HepG2 (cell line): ENCODE results near the gene UBE2I. TPM values are rescaled to one million over a fixed set of nuclear protein-coding genes. Genes with fewer than 3 reads are reported as not detected.

ENCODE experiments used
- ATAC-seq: fragments of 200-7000 bp; cut with Tn5 transposase; 3 replicates; pipeline ENCODE4 v1.9.1; 2020; ENCODE audit warnings: mild to moderate bottlenecking, moderate library complexity
- BruUV-seq: library from RNA; stranded (reverse); fragments of 400-500 nt; replicated peaks from 2 replicates; lab custom pipeline; 2021; lab: Mats Ljungman, UMichigan
- CTCF ChIA-PET: fragments of 300-600 bp; formaldehyde crosslinking; extraction: SDS; loops from one replicate; lab custom pipeline; 2021; ENCODE audit warnings: low total read pairs, inconsistent platforms, low intra/inter-chr PET ratio; lab: Yijun Ruan, JAX
- POLR2A ChIA-PET: fragments of 350-600 bp; sonication (Branson Sonifier 250); formaldehyde crosslinking; loops from one replicate; lab custom pipeline; 2020; ENCODE audit warnings: antibody characterized with exemption, inconsistent platforms; lab: Yijun Ruan, JAX
- DNase-seq: peaks from one replicate; pipeline ENCODE4 v3.0.0-alpha.2; 2015; ENCODE audit warnings: low spot score
- FAIRE-seq: peaks from 3 replicates; lab custom pipeline; 2011; peaks lifted over from hg19 to GRCh38; lab: Jason Lieb, UNC
- H2AFZ ChIP-seq: one replicate; pipeline ENCODE4 v1.6.1; 2011; ENCODE audit warnings: low read length, inconsistent platforms
- H3K27ac ChIP-seq: fragments of 300-600 bp; 3 replicates; pipeline ENCODE4 v1.8.0; 2011; ENCODE audit warnings: mixed run types, mild to moderate bottlenecking, mixed read lengths, low read length, inconsistent platforms; ENCODE audit not compliant: insufficient read depth; ENCODE audit errors: extremely low read length
- H3K27me3 ChIP-seq, 2 experiments: fragments of 200-600 bp in 1 of 2; 2 replicates in 1 of 2; 3 replicates in 1 of 2; pipeline versions ENCODE4 v1.6.0 to v1.8.0; 2011; ENCODE audit warnings: low read length in 2 of 2, mild to moderate bottlenecking in 2 of 2, moderate library complexity in 2 of 2, inconsistent platforms in 1 of 2; ENCODE audit not compliant: insufficient read depth in 2 of 2, control insufficient read depth in 1 of 2
- H3K36me3 ChIP-seq, 2 experiments: fragments of 200-600 bp in 1 of 2; replicated peaks in 1 of 2; 2 replicates in 1 of 2; 3 replicates in 1 of 2; pipeline versions ENCODE4 v1.5.1 to v1.8.0; 2011; ENCODE audit warnings: low read length in 2 of 2, inconsistent platforms in 1 of 2; ENCODE audit not compliant: insufficient read depth in 2 of 2, control insufficient read depth in 1 of 2
- H3K4me1 ChIP-seq: 2 replicates; pipeline ENCODE4 v1.5.1; 2012; ENCODE audit warnings: low read length, inconsistent platforms; ENCODE audit not compliant: insufficient read depth
- H3K4me2 ChIP-seq: 2 replicates; pipeline ENCODE4 v1.6.0; 2011; ENCODE audit warnings: low read depth, low read length, inconsistent platforms
- H3K4me3 ChIP-seq, 3 experiments: fragments of 200-600 bp in 1 of 3; sonication (generic), shearing (Covaris generic) in 1 of 3; replicated peaks in 1 of 3; 2 replicates each; pipeline ENCODE4 v1.5.1; 2011 to 2016; ENCODE audit warnings: low read length in 3 of 3, inconsistent platforms in 2 of 3, low read depth in 2 of 3, mild to moderate bottlenecking in 2 of 3, control low read depth in 1 of 3, mixed read lengths in 1 of 3; ENCODE audit not compliant: insufficient read depth in 1 of 3
- H3K79me2 ChIP-seq: one replicate; pipeline ENCODE4 v1.6.1; 2011; ENCODE audit warnings: low read length, inconsistent platforms; ENCODE audit not compliant: insufficient read depth
- H3K9ac ChIP-seq: 2 replicates; pipeline ENCODE4 v1.6.0; 2011; ENCODE audit warnings: mild to moderate bottlenecking, low read depth, low read length, inconsistent platforms; ENCODE audit not compliant: insufficient read depth
- H3K9me3 ChIP-seq: 2 replicates; pipeline ENCODE4 v1.5.1; 2012; ENCODE audit warnings: mild to moderate bottlenecking, low read length
- H4K20me1 ChIP-seq: 2 replicates; pipeline ENCODE4 v1.6.0; 2011; ENCODE audit warnings: inconsistent platforms, mild to moderate bottlenecking, low read length, moderate library complexity; ENCODE audit not compliant: insufficient read depth
- E2F1 ChIP-seq: sonication (generic); formaldehyde crosslinking; IDR thresholded peaks from 2 replicates; pipeline ENCODE4 v1.5.0; 2020; ENCODE audit warnings: missing genetic modification reagents
- EZH2 ChIP-seq: conservative IDR thresholded peaks from 2 replicates; pipeline ENCODE4 v1.6.1; 2012; ENCODE audit warnings: mild to moderate bottlenecking, low read depth, low read length, moderate library complexity
- FOXP4 ChIP-seq: sonication (generic); formaldehyde crosslinking; IDR thresholded peaks from 2 replicates; pipeline ENCODE4 v1.4.0; 2020; ENCODE audit warnings: missing genetic modification reagents
- MAFK ChIP-seq, 2 experiments: IDR thresholded peaks in 1 of 2; conservative IDR thresholded peaks in 1 of 2; 2 replicates each; pipeline ENCODE4 v1.6.1; 2011; ENCODE audit warnings: improper control_type of control experiment in 2 of 2, low read length in 2 of 2
- NR2F2 ChIP-seq: IDR thresholded peaks from 2 replicates; pipeline ENCODE4 v1.6.1; 2012; ENCODE audit warnings: low read depth, inconsistent platforms, borderline replicate concordance
- RFXANK ChIP-seq: IDR thresholded peaks from 2 replicates; pipeline ENCODE4 v1.6.1; 2016
- XRCC5 ChIP-seq: fragments of 200-400 bp; formaldehyde crosslinking; optimal IDR thresholded peaks from 2 replicates; pipeline ENCODE3; 2017; ENCODE audit warnings: mild to moderate bottlenecking, low read length
- ZNF20 ChIP-seq: sonication (generic); formaldehyde crosslinking; IDR thresholded peaks from 2 replicates; pipeline ENCODE4 v1.4.0; 2020; ENCODE audit warnings: mild to moderate bottlenecking, moderate library complexity, missing genetic modification reagents
- ZNF264 ChIP-seq: sonication (generic); formaldehyde crosslinking; IDR thresholded peaks from 2 replicates; pipeline ENCODE4 v1.4.0; 2020; ENCODE audit warnings: missing genetic modification reagents
- ZNF562 ChIP-seq: sonication (generic); formaldehyde crosslinking; IDR thresholded peaks from 2 replicates; pipeline ENCODE4 v1.8.0; 2022; ENCODE audit warnings: missing genetic modification reagents, borderline replicate concordance
- ZNF577 ChIP-seq: sonication (generic); formaldehyde crosslinking; IDR thresholded peaks from 2 replicates; pipeline ENCODE4 v1.4.0; 2020; ENCODE audit warnings: mild to moderate bottlenecking, low read depth, missing genetic modification reagents, borderline replicate concordance
- WGBS: methylation state at CpG from one replicate; pipeline ENCODE4 v1.1.6; 2017; ENCODE audit warnings: low lambda C conversion rate; 5-methylcytosine and 5-hydroxymethylcytosine counted together
- in situ Hi-C: cut with HindIII; loops from 2 replicates; pipeline ENCODE4 v1.10.0; 2017; ENCODE audit warnings: low pct_unique_long_range_greater_than_20kb; ENCODE audit not compliant: extremely low pct_ligation_motif_present
- intact Hi-C: fragments of 100-400 bp; cut with micrococcal nuclease; formaldehyde crosslinking; loops from one replicate; pipeline ENCODE4 v1.10.0; 2022; ENCODE audit not compliant: unreplicated experiment
- polyA plus RNA-seq, 8 experiments: library from polyadenylated mRNA; depleted of rRNA in 3 of 8; stranded (reverse) in 7 of 8; unstranded in 1 of 8; fragments of >200 nt; fragmentation: Illumina TruSeq in 4 of 8; extraction: Trizol in 4 of 8; gene quantifications; 2 replicates each; pipeline versions ENCODE4 v1.2.1 to v1.2.3, GENCODE V29; 2011 to 2016; ENCODE audit warnings: low read depth in 4 of 8, missing spikeins in 1 of 8, mixed read lengths in 1 of 8; ENCODE audit not compliant: insufficient read depth in 1 of 8
- total RNA-seq, 5 experiments: library from RNA; depleted of rRNA; stranded (reverse); fragments of >200 nt; fragmentation: Illumina TruSeq; extraction: Trizol; gene quantifications; 2 replicates each; pipeline ENCODE4 v1.2.3, GENCODE V29; 2016; ENCODE audit warnings: low read depth in 1 of 5

The UBE2I gene
- total and polyA plus RNA-seq, 2 of the 13 experiments (the other 11 are each of a cell fraction or from before 2014, with no cell fraction given) = 75.8 to 98.9 TPM

- no peak for FAIRE-seq
- WGBS = 0% methylated on average over 2 of the region's 11 CpGs
- in situ Hi-C loops = no loop called here
- no peak for DNase-seq
- ATAC-seq = no peak
- Histone ChIP-seq H3K79me2 (no peaks in the 10 kb centered on the region), H3K27ac (no peak overlapping the region), H4K20me1 (no peaks in the 10 kb centered on the region), H3K36me3 (no peaks in the 10 kb centered on the region), H3K4me1 (no peaks in the 10 kb centered on the region), H3K4me3 (peak overlapping the region in 1 of 3 experiments; percentile 37; a peak in 1 of 6 replicates), H3K9me3 (no peaks in the 10 kb centered on the region), H2AFZ (no peak overlapping the region), H3K9ac (no peak overlapping the region), H3K4me2 (no peak overlapping the region), H3K27me3 (peaks cover 21 to 68% of the 10 kb centered on the region in 2 experiments; a peak in 4 of 5 replicates)
- TF ChIP-seq NR2F2 (no peak), ZNF562 (CRISPR knock-in tag) (no peak), EZH2 (peak; percentile 60; the same call in 1 of the 2 replicates), RFXANK (CRISPR knock-in tag) (no peak), ZNF577 (CRISPR knock-in tag) (no peak), MAFK (conservative IDR thresholded peaks at IDR 0.05 in 1 of 2, IDR thresholded peaks at IDR 0.05 in 1 of 2; ENCODE audit: low read length in 2 of 2) (no peak)
- POLR2A ChIA-PET = no interaction called here
- no TSS peak for BruUV-seq
- CTCF ChIA-PET = no interaction called here
- intact Hi-C loops = no loop called here
Observed at GRCh38 chr16:1259760-1260068, 49.7 kb upstream of the UBE2I start.

GRCh38 chr16:1260101-1260680 is 49.2 kb upstream of the UBE2I start:
- ChIA-PET CTCF (no interaction called here), POLR2A (no interaction called here)
- no peak overlapping the region for H2AFZ ChIP-seq
- ATAC-seq (no peak), FAIRE-seq (no peak), DNase-seq (no peak)
- WGBS = 34% methylated on average over 16 of the region's 36 CpGs
- no peaks in the 10 kb centered on the region for H3K9me3 ChIP-seq
- intact Hi-C loops (no loop called here), in situ Hi-C loops (no loop called here)
- no peak for TF ChIP-seq E2F1 (CRISPR knock-in tag)
- no peak for TF ChIP-seq XRCC5
- no peak for TF ChIP-seq ZNF20 (CRISPR knock-in tag)
- TF ChIP-seq FOXP4 (CRISPR knock-in tag) = no peak
- TF ChIP-seq ZNF264 (CRISPR knock-in tag) = no peak
- no peaks in the 10 kb centered on the region for H4K20me1 ChIP-seq
- no peaks in the 10 kb centered on the region for H3K4me1 ChIP-seq
- no peaks in the 10 kb centered on the region for H3K36me3 ChIP-seq
- no peaks in the 10 kb centered on the region for H3K79me2 ChIP-seq
- no peak overlapping the region for H3K4me3 ChIP-seq
- H3K4me2 ChIP-seq = no peak overlapping the region
- H3K27me3 ChIP-seq = peaks cover 21 to 68% of the 10 kb centered on the region in 2 experiments; a peak in 4 of 5 replicates
- no peak overlapping the region for H3K9ac ChIP-seq
- no TSS peak for BruUV-seq
- no peak overlapping the region for H3K27ac ChIP-seq
